Esophagus muscularis mucosa (tissue), 4 donors: ENCODE data around the gene CHRND. TPM values are rescaled to one million over a fixed set of nuclear protein-coding genes. Genes with fewer than 3 reads are reported as not detected.

Experiments used
- DNase-seq: peaks from one replicate; pipeline ENCODE4 v3.0.0-alpha.2; 2017; ENCODE audit errors: extremely low spot score
- H3K27ac ChIP-seq, 4 donors: fragments of 200-600 bp; sonication (generic); replicated peaks in 1 of 4; 1 replicate in 3 of 4; 2 replicates in 1 of 4; pipeline ENCODE4 v1.5.1; 2016 to 2019; ENCODE audit warnings: mild to moderate bottlenecking in 1 of 4
- H3K27me3 ChIP-seq, 4 donors: fragments of 200-600 bp; sonication (generic); one replicate each; pipeline versions ENCODE4 v1.5.1 to v1.6.0; 2016 to 2019
- H3K36me3 ChIP-seq, 4 donors: fragments of 200-600 bp; sonication (generic); one replicate each; pipeline ENCODE4 v1.5.1; 2016 to 2019
- H3K4me1 ChIP-seq, 4 donors: fragments of 200-600 bp; sonication (generic); one replicate each; pipeline ENCODE4 v1.5.1; 2016 to 2019
- H3K4me3 ChIP-seq, 4 donors: fragments of 200-600 bp; sonication (generic); 1 replicate in 2 of 4; 2 replicates in 2 of 4; pipeline ENCODE4 v1.5.1; 2016 to 2019; ENCODE audit warnings: mild to moderate bottlenecking in 4 of 4, moderate library complexity in 1 of 4
- H3K9me3 ChIP-seq, 4 donors: fragments of 200-600 bp; sonication (generic); 1 replicate in 3 of 4; 2 replicates in 1 of 4; pipeline ENCODE4 v1.5.1; 2016 to 2019
- CTCF ChIP-seq, 3 experiments: fragments of 200-600 bp in 2 of 3; fragments of 450-650 bp in 1 of 3; sonication (generic) in 2 of 3; IDR thresholded peaks; one replicate each; pipeline ENCODE4 v1.5.1; 2017 to 2019; ENCODE audit warnings: antibody characterized with exemption in 3 of 3, mild to moderate bottlenecking in 2 of 3, moderate library complexity in 1 of 3
- EP300 ChIP-seq: sonication (generic); formaldehyde crosslinking; IDR thresholded peaks from one replicate; pipeline ENCODE4 v1.6.1; 2017; ENCODE audit warnings: antibody characterized with exemption
- POLR2A ChIP-seq: fragments of 450-650 bp; IDR thresholded peaks from one replicate; pipeline ENCODE4 v1.6.1; 2017; ENCODE audit warnings: antibody characterized with exemption, moderate library complexity, mild to moderate bottlenecking, low read depth
- POLR2AphosphoS5 ChIP-seq, 2 donors: sonication (generic); formaldehyde crosslinking; IDR thresholded peaks; one replicate each; pipeline ENCODE4 v1.6.1; 2017; ENCODE audit warnings: antibody characterized with exemption in 2 of 2
- WGBS: methylation state at CpG from one replicate; pipeline ENCODE4 v1.1.5; 2018; 5-methylcytosine and 5-hydroxymethylcytosine counted together
- intact Hi-C: fragments of 100-400 bp; cut with DNase I; formaldehyde crosslinking; loops from one replicate; pipeline ENCODE4 v1.15.1; 2023
- total RNA-seq, 4 donors: library from RNA; depleted of rRNA; stranded (reverse); fragments of >200 nt; gene quantifications; one replicate each; pipeline versions ENCODE4 v1.1.0 to v1.2.1, GENCODE V29; 2016

Gene CHRND
- total RNA-seq, 4 donors from 2014 or later, result not detected

DNA sequence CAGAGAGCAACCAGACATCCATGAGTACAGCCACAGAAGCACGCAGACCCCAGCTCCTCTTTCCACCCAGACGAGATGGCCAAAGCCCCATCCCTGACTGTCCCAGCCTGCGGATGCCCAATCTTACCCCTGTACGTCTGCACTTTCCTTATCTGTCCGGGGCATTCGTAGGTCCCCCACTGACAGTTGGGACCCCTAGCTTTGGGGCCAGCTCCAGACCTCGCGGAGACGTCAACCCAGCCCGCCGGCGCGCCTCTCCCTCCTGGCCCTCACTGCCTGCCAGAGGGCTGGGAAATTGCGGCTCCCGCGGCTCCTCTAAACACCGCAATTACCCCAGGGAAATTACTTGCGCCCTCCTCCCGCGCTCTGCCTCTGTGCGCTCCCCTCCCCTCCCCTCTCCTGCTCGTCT lies 40.6 kb upstream of the CHRND start:
- Histone ChIP-seq H3K4me3 (peak overlapping the region in 1 of 4 donors; percentile 25), H3K36me3 (no peaks in the 10 kb centered on the region), H3K9me3 (no peaks in the 10 kb centered on the region), H3K27me3 (peaks cover 0 to 99% (median 29%) of the 10 kb centered on the region in 4 donors), H3K4me1 (peaks cover 0 to 31% (median 24%) of the 10 kb centered on the region in 4 donors), H3K27ac (no peak overlapping the region)
- 1% methylated on average over 11 of the region's 22 CpGs for WGBS
- intact Hi-C loops, result no loop called here
- TF ChIP-seq EP300, result no peak
- DNase-seq, result no peak

GRCh38 chr2:232485757-232486557 lies 40.0 kb upstream of the CHRND start:
- H3K27me3 ChIP-seq, result peaks cover 0 to 99% (median 29%) of the 10 kb centered on the region in 4 donors
- H3K36me3 ChIP-seq, result no peaks in the 10 kb centered on the region
- TF ChIP-seq POLR2A (no peak), CTCF (IDR thresholded peaks at IDR 0.05) (no peak), POLR2AphosphoS5 (IDR thresholded peaks at IDR 0.05) (no peak), EP300 (no peak)
- H3K9me3 ChIP-seq, result no peaks in the 10 kb centered on the region
- no peak for DNase-seq
- intact Hi-C loops, result no loop called here
- H3K4me1 ChIP-seq, result peaks cover 0 to 31% (median 24%) of the 10 kb centered on the region in 4 donors
- no peak overlapping the region for H3K27ac ChIP-seq
- WGBS, result 2% methylated on average over 8 of the region's 111 CpGs
- H3K4me3 ChIP-seq, result peak overlapping the region in 1 of 4 donors; percentile 25

DNA sequence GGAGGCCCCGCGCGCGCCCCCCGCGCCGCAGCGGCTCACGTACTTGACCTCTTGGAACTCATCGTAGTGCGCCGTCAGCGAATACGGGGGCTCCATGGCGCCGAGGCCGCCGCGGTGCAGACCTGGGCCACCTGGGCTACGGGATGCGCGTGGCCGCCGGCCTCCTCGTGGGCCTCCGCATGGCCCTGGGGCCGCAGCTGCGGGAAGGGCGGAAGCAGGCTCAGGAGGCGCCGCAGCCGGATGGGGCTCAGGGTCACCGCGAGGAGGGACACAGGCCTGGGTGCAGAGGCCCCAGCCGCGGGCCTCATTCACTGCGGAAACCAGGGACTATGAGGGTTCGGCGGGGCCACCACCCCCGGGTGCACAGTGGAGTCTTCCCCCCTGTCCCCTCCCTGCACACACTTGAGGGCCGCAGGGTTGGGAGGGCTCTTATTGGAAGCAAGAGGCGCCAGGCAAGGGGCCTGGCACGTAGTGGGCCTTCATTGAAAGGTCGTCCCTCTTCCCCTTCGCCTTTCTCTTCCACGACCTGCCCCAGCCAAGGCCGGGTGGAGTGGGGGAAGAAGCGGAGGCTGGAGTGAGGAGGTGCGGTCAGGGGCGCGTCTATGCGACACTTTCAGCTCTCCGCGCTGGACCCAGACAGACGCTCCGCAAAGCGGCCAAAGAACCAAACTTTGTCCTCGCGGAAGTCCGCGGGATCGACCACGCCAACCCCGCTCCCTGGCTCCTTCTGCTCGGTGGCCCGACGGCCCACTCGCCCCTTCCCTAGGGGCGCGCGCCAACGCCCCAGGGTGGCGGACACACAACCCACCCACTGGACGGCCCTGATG lies 39.2 kb upstream of the CHRND start:
- H3K4me1 ChIP-seq, result peaks cover 0 to 31% (median 24%) of the 10 kb centered on the region in 4 donors
- peaks cover 0 to 98% (median 29%) of the 10 kb centered on the region in 4 donors for H3K27me3 ChIP-seq
- H3K36me3 ChIP-seq, result no peaks in the 10 kb centered on the region
- no peak overlapping the region for H3K27ac ChIP-seq
- intact Hi-C loops, result no loop called here
- 6% methylated on average over 23 of the region's 74 CpGs for WGBS
- no peak for TF ChIP-seq POLR2A
- no peak for TF ChIP-seq POLR2AphosphoS5 (IDR thresholded peaks at IDR 0.05)
- TF ChIP-seq EP300, result no peak
- no peak for TF ChIP-seq CTCF (IDR thresholded peaks at IDR 0.05)
- H3K9me3 ChIP-seq, result no peaks in the 10 kb centered on the region
- no peak for DNase-seq
- H3K4me3 ChIP-seq, result peak overlapping the region in 3 of 4 donors; percentile 25 to 36 (median 34)

DNA sequence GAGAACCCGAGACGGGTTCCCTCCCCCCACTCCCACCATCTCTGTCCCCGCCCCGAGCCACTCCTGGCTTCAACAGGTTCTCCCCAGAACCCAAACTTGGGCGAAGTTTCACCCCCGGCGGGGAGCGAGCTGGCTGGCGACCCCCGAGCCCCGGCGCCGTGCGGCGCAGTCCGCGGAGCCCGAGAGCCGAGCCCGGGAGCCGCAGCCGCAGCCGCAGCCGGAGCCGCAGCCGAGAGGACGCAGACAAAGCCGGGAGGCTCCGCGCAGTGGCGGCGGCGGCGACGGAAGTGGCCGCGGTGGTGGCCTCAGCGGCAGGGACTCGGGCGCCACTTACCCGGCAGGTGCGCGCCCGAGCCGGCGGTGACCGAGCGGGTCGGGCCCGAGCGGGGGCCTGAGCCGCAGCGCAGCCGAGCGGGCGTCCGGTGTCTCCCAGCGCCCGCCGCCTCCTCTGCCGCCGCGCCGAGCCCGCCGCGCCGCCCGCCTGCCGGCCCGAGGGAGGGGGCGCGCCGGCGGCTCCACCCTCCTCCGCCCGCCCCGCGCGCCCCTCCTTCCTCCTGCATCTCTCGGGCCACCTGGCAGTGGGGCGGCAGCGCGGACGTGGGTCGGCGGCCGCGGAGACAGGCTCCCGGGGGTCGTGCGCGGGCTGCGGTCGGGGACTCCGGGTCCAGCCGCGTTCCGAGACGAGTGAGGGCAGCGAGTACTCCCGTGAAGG lies 38.4 kb upstream of the CHRND start, which contains the start of gene ECEL1:
Gene ECEL1 (minus strand): TSS at position 450 of the 712 bp plus-strand sequence. CDS start 1,181 bp downstream, outside the sequence.
- 4% methylated on average over 19 of the region's 102 CpGs for WGBS
- no peaks in the 10 kb centered on the region for H3K9me3 ChIP-seq
- DNase-seq, result no peak
- intact Hi-C loops, result no loop called here
- H3K4me1 ChIP-seq, result peaks cover 0 to 31% (median 24%) of the 10 kb centered on the region in 4 donors
- H3K27me3 ChIP-seq, result peaks cover 0 to 91% (median 27%) of the 10 kb centered on the region in 4 donors
- no peak for TF ChIP-seq EP300
- TF ChIP-seq POLR2A, result no peak
- TF ChIP-seq POLR2AphosphoS5 (IDR thresholded peaks at IDR 0.05), result no peak
- no peak for TF ChIP-seq CTCF (IDR thresholded peaks at IDR 0.05)
- H3K36me3 ChIP-seq, result no peaks in the 10 kb centered on the region
- H3K4me3 ChIP-seq, result peak within 1 kb of the TSS in 3 of 4 donors; percentile 25 to 36 (median 34)
- no peak within 1 kb of the TSS for H3K27ac ChIP-seq
